ENCODE results near the gene SARNP. TPM values are rescaled to one million over a fixed set of nuclear protein-coding genes. Genes with fewer than 3 reads are reported as not detected.

SARNP gene
- total RNA-seq, 1 experiment from 2014 or later: 98.3 TPM

GRCh38 chr12:55847603-55848291 is 30.2 kb upstream of the SARNP start (continued):
- TF ChIP-seq ZNF532 (CRISPR knock-in tag; IDR thresholded peaks at IDR 0.05; ENCODE audit: borderline replicate concordance) (no peak), TEAD4 (CRISPR knock-in tag; IDR thresholded peaks at IDR 0.05) (no peak), ATF1 (CRISPR knock-in tag; IDR thresholded peaks at IDR 0.05) (no peak), NR3C1 (CRISPR knock-in tag; conservative IDR thresholded peaks at IDR 0.05; ENCODE audit: low read depth) (no peak), HMGA2 (CRISPR knock-in tag; IDR thresholded peaks at IDR 0.05) (no peak), ZNF425 (CRISPR knock-in tag; conservative IDR thresholded peaks at IDR 0.05) (no peak), NFYB (CRISPR knock-in tag; conservative IDR thresholded peaks at IDR 0.05; ENCODE audit: low read depth) (no peak), NFE2L1 (CRISPR knock-in tag; IDR thresholded peaks at IDR 0.05) (no peak), TCF7 (CRISPR knock-in tag; IDR thresholded peaks at IDR 0.05; ENCODE audit: low read depth) (no peak), STAT6 (CRISPR knock-in tag; conservative IDR thresholded peaks at IDR 0.05; ENCODE audit: low read depth) (no peak), OVOL2 (CRISPR knock-in tag; IDR thresholded peaks at IDR 0.05; ENCODE audit: borderline replicate concordance) (no peak)

- Mint-ChIP-seq H3K9me3 (no peaks in the 10 kb centered on the region), H3K27me3 (ENCODE audit: low read depth) (peaks cover 12% of the 10 kb centered on the region), H3K4me3 (no peak overlapping the region), H3K27ac (no peak overlapping the region), H3K36me3 (no peaks in the 10 kb centered on the region), H3K4me1 (peaks cover 25% of the 10 kb centered on the region)
- ChIA-PET CTCF (interaction anchor here (0.5 to 1.6 kb wide), 4 partner anchors 13 to 1213 kb away, joined by 3 to 5 read pairs (median 4); partner anchors contain the start of gene PYM1), POLR2A (interaction anchor here (1.2 kb wide), 1 partner anchor 16 kb away, joined by 4 read pairs; no protein-coding TSS in a partner anchor)
- DNase-seq (ENCODE audit: low spot score) (no peak), ATAC-seq (no peak)
- TF ChIP-seq ZNF219 (CRISPR knock-in tag; IDR thresholded peaks at IDR 0.05; ENCODE audit: borderline replicate concordance): no peak
- TF ChIP-seq GRHL2 (CRISPR knock-in tag; IDR thresholded peaks at IDR 0.05; ENCODE audit: insufficient replicate concordance, severe bottlenecking): no peak
- TF ChIP-seq RELA (CRISPR knock-in tag; IDR thresholded peaks at IDR 0.05; ENCODE audit: borderline replicate concordance): no peak
- no peak for TF ChIP-seq HMGA2 (CRISPR knock-in tag; IDR thresholded peaks at IDR 0.05)
- TF ChIP-seq NFE2L1 (CRISPR knock-in tag; IDR thresholded peaks at IDR 0.05): no peak
- TF ChIP-seq ZNF532 (CRISPR knock-in tag; IDR thresholded peaks at IDR 0.05; ENCODE audit: borderline replicate concordance): no peak
- no peak for TF ChIP-seq ZNF512 (CRISPR knock-in tag; IDR thresholded peaks at IDR 0.05; ENCODE audit: borderline replicate concordance)
- no peak for TF ChIP-seq SOX15 (CRISPR knock-in tag; IDR thresholded peaks at IDR 0.05)
- no peak for TF ChIP-seq ZNF423 (CRISPR knock-in tag; IDR thresholded peaks at IDR 0.05)
Observed at GRCh38 chr12:55847033-55847432, 29.5 kb upstream of the SARNP start.

All from WTC11 (cell line).